H1 (cell line): Measurements from ENCODE around the gene SHOX. TPM values are rescaled to one million over a fixed set of nuclear protein-coding genes. Genes with fewer than 3 reads are reported as not detected.

Experiments used
- CTCF ChIA-PET: fragments of 300-600 bp; sonication (Branson Sonifier 250); formaldehyde crosslinking; loops from one replicate; lab custom pipeline; 2021; ENCODE audit not compliant: partially characterized antibody; lab: Charles Lee
- POLR2A ChIA-PET: fragments of 300-600 bp; sonication (Branson Sonifier 250); formaldehyde crosslinking; loops from one replicate; lab custom pipeline; 2021; ENCODE audit warnings: inconsistent platforms; ENCODE audit not compliant: partially characterized antibody; lab: Charles Lee
- DNase-seq, 2 experiments: peaks; one replicate each; pipeline versions ENCODE4 v3.0.0 to v3.0.0-alpha.2; 2010 to 2022; ENCODE audit warnings: low spot score in 2 of 2, low read depth in 1 of 2, mixed read lengths in 1 of 2
- FAIRE-seq: peaks from 2 replicates; lab custom pipeline; 2011; peaks lifted over from hg19 to GRCh38; lab: Jason Lieb, UNC
- H2AFZ ChIP-seq: 2 replicates; pipeline ENCODE4 v1.8.1; 2012; ENCODE audit warnings: low read length, inconsistent platforms
- H2AK5ac ChIP-seq: 2 replicates; pipeline ENCODE4 v1.6.1; 2013; ENCODE audit warnings: low read depth, low read length
- H2BK120ac ChIP-seq: replicated peaks from 2 replicates; pipeline ENCODE3; 2013; ENCODE audit warnings: low read depth, low read length, inconsistent platforms
- H2BK12ac ChIP-seq: 2 replicates; pipeline ENCODE4 v1.6.1; 2013; ENCODE audit warnings: low read depth, low read length
- H2BK15ac ChIP-seq: 2 replicates; pipeline ENCODE4 v1.6.1; 2013; ENCODE audit warnings: low read length
- H2BK20ac ChIP-seq: 2 replicates; pipeline ENCODE4 v1.6.1; 2013; ENCODE audit warnings: low read length
- H2BK5ac ChIP-seq: 2 replicates; pipeline ENCODE4 v1.6.1; 2013; ENCODE audit warnings: low read depth, low read length
- H3K14ac ChIP-seq: 2 replicates; pipeline ENCODE4 v1.6.1; 2013; ENCODE audit warnings: inconsistent platforms; ENCODE audit not compliant: insufficient read length
- H3K18ac ChIP-seq: 2 replicates; pipeline ENCODE4 v1.6.1; 2013; ENCODE audit warnings: low read length; ENCODE audit errors: extremely low read depth
- H3K23ac ChIP-seq: 2 replicates; pipeline ENCODE4 v1.6.1; 2013; ENCODE audit warnings: inconsistent platforms; ENCODE audit not compliant: insufficient read length
- H3K23me2 ChIP-seq: 2 replicates; pipeline ENCODE4 v1.6.1; 2013; ENCODE audit warnings: low read depth, low read length
- H3K27ac ChIP-seq: 2 replicates; pipeline ENCODE4 v1.6.1; 2011; ENCODE audit warnings: low read depth, low read length, inconsistent platforms
- H3K27me3 ChIP-seq, 4 experiments: replicated peaks in 1 of 4; 1 replicate in 1 of 4; 2 replicates in 3 of 4; pipeline versions ENCODE4 v1.6.1 to v1.8.1; 2011 to 2013; ENCODE audit warnings: low read length in 3 of 4, mild to moderate bottlenecking in 3 of 4, inconsistent platforms in 2 of 4, mixed read lengths in 2 of 4, moderate library complexity in 1 of 4; ENCODE audit not compliant: control insufficient read depth in 3 of 4, insufficient read depth in 3 of 4; ENCODE audit errors: extremely low read depth in 1 of 4
- H3K36me3 ChIP-seq, 4 experiments: 2 replicates each; pipeline versions ENCODE4 v1.6.1 to v1.8.1; 2011 to 2013; ENCODE audit warnings: mild to moderate bottlenecking in 4 of 4, low read length in 3 of 4, moderate library complexity in 2 of 4, control low read depth in 1 of 4, inconsistent platforms in 1 of 4; ENCODE audit not compliant: insufficient read depth in 4 of 4, control insufficient read depth in 2 of 4
- H3K4ac ChIP-seq: replicated peaks from 2 replicates; pipeline ENCODE3; 2013; ENCODE audit warnings: low read length, low read depth, mixed read lengths, inconsistent platforms; ENCODE audit not compliant: insufficient read length
- H3K4me1 ChIP-seq, 4 experiments: replicated peaks in 1 of 4; 1 replicate in 1 of 4; 2 replicates in 3 of 4; pipeline versions ENCODE4 v1.6.1 to v1.8.1; 2011 to 2013; ENCODE audit warnings: low read length in 3 of 4, inconsistent platforms in 2 of 4, mixed read lengths in 1 of 4; ENCODE audit not compliant: insufficient read depth in 4 of 4, control insufficient read depth in 3 of 4
- H3K4me2 ChIP-seq, 2 experiments: 2 replicates each; pipeline versions ENCODE4 v1.6.1 to v1.8.1; 2011 to 2013; ENCODE audit warnings: low read depth in 2 of 2, low read length in 2 of 2, control low read depth in 1 of 2, inconsistent platforms in 1 of 2, mild to moderate bottlenecking in 1 of 2; ENCODE audit not compliant: insufficient read depth in 1 of 2
- H3K4me3 ChIP-seq, 4 experiments: fragments of 200-600, 300-600 bp in 1 of 4; sonication (generic), shearing (Covaris generic), sonication (Bioruptor Twin) in 1 of 4; 2 replicates each; pipeline versions ENCODE4 v1.5.1 to v1.8.1; 2011 to 2016; ENCODE audit warnings: low read length in 4 of 4, low read depth in 3 of 4, control low read depth in 2 of 4, inconsistent platforms in 2 of 4, mild to moderate bottlenecking in 2 of 4, mixed read lengths in 1 of 4, moderate library complexity in 1 of 4; ENCODE audit not compliant: insufficient read depth in 2 of 4; ENCODE audit errors: extremely low read depth in 1 of 4
- H3K56ac ChIP-seq: replicated peaks from 2 replicates; pipeline ENCODE3; 2013; ENCODE audit warnings: low read depth, mild to moderate bottlenecking, mixed read lengths, low read length, inconsistent platforms; ENCODE audit not compliant: insufficient read length
- H3K79me1 ChIP-seq: 2 replicates; pipeline ENCODE4 v1.6.1; 2013; ENCODE audit warnings: low read depth, low read length, control low read depth
- H3K79me2 ChIP-seq, 2 experiments: 2 replicates each; pipeline versions ENCODE4 v1.6.1 to v1.8.1; 2012 to 2013; ENCODE audit warnings: low read length in 2 of 2, mild to moderate bottlenecking in 2 of 2, inconsistent platforms in 1 of 2; ENCODE audit not compliant: insufficient read depth in 2 of 2, control insufficient read depth in 1 of 2
- H3K9ac ChIP-seq, 4 experiments: replicated peaks in 1 of 4; 1 replicate in 1 of 4; 2 replicates in 3 of 4; pipeline versions ENCODE4 v1.6.1 to v1.8.1; 2011 to 2013; ENCODE audit warnings: low read depth in 3 of 4, low read length in 3 of 4, control low read depth in 2 of 4, mild to moderate bottlenecking in 2 of 4, moderate library complexity in 2 of 4, inconsistent platforms in 1 of 4; ENCODE audit errors: extremely low read depth in 1 of 4
- H3K9me3 ChIP-seq, 2 experiments: 2 replicates each; pipeline versions ENCODE4 v1.6.1 to v1.8.1; 2012 to 2013; ENCODE audit warnings: mild to moderate bottlenecking in 2 of 2, moderate library complexity in 2 of 2, control low read depth in 1 of 2, inconsistent platforms in 1 of 2, low read depth in 1 of 2, low read length in 1 of 2, mixed read lengths in 1 of 2; ENCODE audit not compliant: insufficient read depth in 2 of 2
- H4K20me1 ChIP-seq, 2 experiments: replicated peaks in 1 of 2; 2 replicates each; pipeline versions ENCODE3 to v1.8.1; 2011 to 2013; ENCODE audit warnings: inconsistent platforms in 2 of 2, low read length in 2 of 2, mild to moderate bottlenecking in 1 of 2; ENCODE audit not compliant: insufficient read depth in 2 of 2, control insufficient read depth in 1 of 2
- H4K5ac ChIP-seq: 2 replicates; pipeline ENCODE4 v1.6.1; 2013; ENCODE audit warnings: low read length, low read depth, mixed read lengths, inconsistent platforms; ENCODE audit not compliant: insufficient read length
- H4K8ac ChIP-seq: 2 replicates; pipeline ENCODE4 v1.8.0; 2013; ENCODE audit warnings: mild to moderate bottlenecking, moderate library complexity, low read length, inconsistent platforms; ENCODE audit not compliant: insufficient read depth; ENCODE audit errors: extremely low read depth
- H4K91ac ChIP-seq: replicated peaks from 2 replicates; pipeline ENCODE3; 2013; ENCODE audit warnings: low read length, mixed read lengths, inconsistent platforms; ENCODE audit not compliant: insufficient read length
- ATF2 ChIP-seq: IDR thresholded peaks from 2 replicates; pipeline ENCODE4 v1.6.1; 2012; ENCODE audit warnings: low read length, inconsistent platforms
- BRCA1 ChIP-seq: IDR thresholded peaks from 2 replicates; pipeline ENCODE4 v1.6.1; 2012; ENCODE audit warnings: low read depth, low read length, improper control_type of control experiment
- CTCF ChIP-seq, 3 experiments: IDR thresholded peaks; 1 replicate in 2 of 3; 2 replicates in 1 of 3; pipeline versions ENCODE4 v1.5.1 to v1.6.1; 2011; ENCODE audit warnings: low read length in 3 of 3, mild to moderate bottlenecking in 3 of 3, inconsistent platforms in 2 of 3, low read depth in 1 of 3, moderate library complexity in 1 of 3; ENCODE audit not compliant: insufficient read depth in 1 of 3; ENCODE audit errors: control extremely low read depth in 1 of 3
- EZH2 ChIP-seq: fragments of 200-600 bp; sonication (generic); IDR thresholded peaks from 2 replicates; pipeline ENCODE4 v1.7.1; 2012; ENCODE audit warnings: low read depth, mild to moderate bottlenecking, moderate library complexity, low read length, inconsistent platforms; ENCODE audit not compliant: severe bottlenecking
- GABPA ChIP-seq: IDR thresholded peaks from 2 replicates; pipeline ENCODE4 v1.6.1; 2011; ENCODE audit warnings: mild to moderate bottlenecking, low read length, moderate library complexity, borderline replicate concordance; ENCODE audit not compliant: insufficient read depth
- SIN3A ChIP-seq, 2 experiments: IDR thresholded peaks in 1 of 2; conservative IDR thresholded peaks in 1 of 2; 2 replicates each; pipeline ENCODE4 v1.6.1; 2011 to 2012; ENCODE audit warnings: low read length in 2 of 2, improper control_type of control experiment in 1 of 2, low read depth in 1 of 2, mild to moderate bottlenecking in 1 of 2
- SIRT6 ChIP-seq: IDR thresholded peaks from one replicate; pipeline ENCODE4 v1.7.1; 2012; ENCODE audit warnings: low read length, inconsistent platforms
- SP2 ChIP-seq: IDR thresholded peaks from 2 replicates; pipeline ENCODE4 v1.6.1; 2012; ENCODE audit warnings: mild to moderate bottlenecking, low read length, inconsistent platforms
- TEAD4 ChIP-seq: IDR thresholded peaks from 2 replicates; pipeline ENCODE4 v1.6.1; 2012; ENCODE audit warnings: low read depth, low read length, inconsistent platforms, mixed read lengths
- ZNF274 ChIP-seq: IDR thresholded peaks from 2 replicates; pipeline ENCODE4 v1.7.0; 2012; ENCODE audit warnings: low read length, borderline replicate concordance; ENCODE audit errors: extremely low read depth
- WGBS, 2 experiments: shearing (Covaris generic) in 1 of 2; methylation state at CpG; one replicate each; pipeline versions ENCODE4 v1.1.6 to v1.1.7; 2013 to 2015; ENCODE audit warnings: low lambda C conversion rate in 2 of 2, mixed read lengths in 2 of 2, inconsistent platforms in 1 of 2, low coverage in 1 of 2, missing lambda C conversion rate in 1 of 2; ENCODE audit not compliant: insufficient replicate concordance in 2 of 2, insufficient coverage in 1 of 2, insufficient read length in 1 of 2; ENCODE audit errors: extremely low coverage in 1 of 2, missing lambda C conversion rate in 1 of 2; 5-methylcytosine and 5-hydroxymethylcytosine counted together
- polyA plus RNA-seq, 7 experiments: library from polyadenylated mRNA; depleted of rRNA in 3 of 7; stranded (reverse) in 5 of 7; unstranded in 2 of 7; fragments of >200 nt in 5 of 7; fragments of 200-250 nt in 2 of 7; gene quantifications; 1 replicate in 5 of 7; 2 replicates in 1 of 7; 4 replicates in 1 of 7; pipeline versions ENCODE4 v1.2.1 to v1.2.3, GENCODE V29; 2011 to 2013; ENCODE audit warnings: missing spikeins in 2 of 7, mixed read lengths in 2 of 7
- total RNA-seq: library from RNA; stranded (reverse); fragmentation: NEBNext Ultra II Directional; extraction: Animal tissue kit (Norgen Biotek cat#: 25700); gene quantifications from 2 replicates; pipeline ENCODE4 v1.2.1, GENCODE V29; 2021

Gene SHOX
- total and polyA plus RNA-seq, 2 of the 8 experiments (the other 6 are each of a cell fraction or from before 2014, with no cell fraction given) = 0.05 to 0.15 TPM

- no peak overlapping the region for H3K4me2 ChIP-seq
- no peak overlapping the region for H3K14ac ChIP-seq
- POLR2A ChIA-PET = no interaction called here
- no peaks in the 10 kb centered on the region for H4K20me1 ChIP-seq
- no peak overlapping the region for H3K4me3 ChIP-seq
- H3K23ac ChIP-seq = no peak overlapping the region
- no peak overlapping the region for H3K9ac ChIP-seq
- H3K79me1 ChIP-seq = no peaks in the 10 kb centered on the region
- no peak overlapping the region for H2BK20ac ChIP-seq
- H3K79me2 ChIP-seq = no peaks in the 10 kb centered on the region
- FAIRE-seq (no peak), DNase-seq (peak in 1 of 2 experiments; percentile 10)
- H2AK5ac ChIP-seq = no peak overlapping the region
- no peak overlapping the region for H3K56ac ChIP-seq
- no peaks in the 10 kb centered on the region for H3K23me2 ChIP-seq
- no peak overlapping the region for H3K18ac ChIP-seq
- peaks cover 3 to 9% (median 6%) of the 10 kb centered on the region in 4 experiments; a peak in 5 of 7 replicates for H3K27me3 ChIP-seq
- CTCF ChIA-PET = no interaction called here
- H2BK15ac ChIP-seq = no peak overlapping the region
- 87% methylated on average over 13 of the region's 13 CpGs; no CpG with 5 or more reads in 1 of the 2 experiments for WGBS, 2 experiments
- no peak overlapping the region for H3K27ac ChIP-seq
- H2BK12ac ChIP-seq = no peak overlapping the region
- H2BK5ac ChIP-seq = no peak overlapping the region
- no peak overlapping the region for H4K5ac ChIP-seq
- H3K9me3 ChIP-seq = no peaks in the 10 kb centered on the region
- H4K91ac ChIP-seq = no peak overlapping the region
- H4K8ac ChIP-seq = no peak overlapping the region
- H3K4me1 ChIP-seq = peaks cover 0 to 13% (median 1%) of the 10 kb centered on the region in 4 experiments; a peak in 4 of 7 replicates
- H2BK120ac ChIP-seq = no peak overlapping the region
- H3K36me3 ChIP-seq = no peaks in the 10 kb centered on the region
- no peak overlapping the region for H2AFZ ChIP-seq
- H3K4ac ChIP-seq = no peak overlapping the region
- TF ChIP-seq GABPA = no peak
- no peak for TF ChIP-seq ZNF274
- TF ChIP-seq SP2 = no peak
- TF ChIP-seq TEAD4 = no peak
- no peak for TF ChIP-seq SIN3A (conservative IDR thresholded peaks at IDR 0.05 in 1 of 2, IDR thresholded peaks at IDR 0.05 in 1 of 2; ENCODE audit: low read depth in 1 of 2, low read length in 2 of 2)
- TF ChIP-seq CTCF (IDR thresholded peaks at IDR 0.05; ENCODE audit: control extremely low read depth in 1 of 3, insufficient read depth in 1 of 3, low read depth in 1 of 3, low read length in 3 of 3) = no peak
- TF ChIP-seq BRCA1 = no peak
- no peak for TF ChIP-seq EZH2
- TF ChIP-seq SIRT6 = no peak
- no peak for TF ChIP-seq ATF2
Observed at GRCh38 chrX:650811-651210, 20.2 kb downstream of the SHOX start.
